IMR-90 (cell line): ENCODE measurements around the gene ZNF423.

Experiments used
- CEBPB ChIP-seq: IDR thresholded peaks from 2 replicates; pipeline ENCODE4 v1.6.1; 2012; ENCODE audit warnings: low read depth, low read length, improper control_type of control experiment
- FOS ChIP-seq: fragments of 150-350 bp; IDR thresholded peaks from 2 replicates; pipeline ENCODE4 v1.6.1; 2016; ENCODE audit warnings: low read depth, low read length
- POLR2A ChIP-seq: IDR thresholded peaks from 2 replicates; pipeline ENCODE4 v1.6.1; 2012; ENCODE audit warnings: mild to moderate bottlenecking, low read depth, low read length
- RAD21 ChIP-seq: IDR thresholded peaks from 2 replicates; pipeline ENCODE4 v1.6.1; 2012; ENCODE audit warnings: low read length, improper control_type of control experiment
- RCOR1 ChIP-seq: IDR thresholded peaks from 2 replicates; pipeline ENCODE4 v1.6.1; 2012; ENCODE audit warnings: mild to moderate bottlenecking, low read length, improper control_type of control experiment; ENCODE audit not compliant: insufficient replicate concordance
- RFX5 ChIP-seq: IDR thresholded peaks from 2 replicates; pipeline ENCODE4 v1.8.0; 2012; ENCODE audit warnings: low read depth, mild to moderate bottlenecking, low read length, moderate library complexity
- TF ChIP-seq, protein P1 (sequence below): conservative IDR thresholded peaks from 2 replicates; pipeline ENCODE4 v1.5.1; 2012; ENCODE audit warnings: mild to moderate bottlenecking, low read depth, low read length, improper control_type of control experiment
- TF ChIP-seq, protein P2 (sequence below): fragments of 150-350 bp; IDR thresholded peaks from 2 replicates; pipeline ENCODE4 v1.6.1; 2017; ENCODE audit warnings: mild to moderate bottlenecking, antibody characterized with exemption, low read length, low read depth
- TF ChIP-seq, protein P3 (sequence below): fragments of 150-350 bp; IDR thresholded peaks from 2 replicates; pipeline ENCODE4 v1.6.1; 2016; ENCODE audit warnings: low read depth, mild to moderate bottlenecking, low read length, moderate library complexity, borderline replicate concordance

DNA sequence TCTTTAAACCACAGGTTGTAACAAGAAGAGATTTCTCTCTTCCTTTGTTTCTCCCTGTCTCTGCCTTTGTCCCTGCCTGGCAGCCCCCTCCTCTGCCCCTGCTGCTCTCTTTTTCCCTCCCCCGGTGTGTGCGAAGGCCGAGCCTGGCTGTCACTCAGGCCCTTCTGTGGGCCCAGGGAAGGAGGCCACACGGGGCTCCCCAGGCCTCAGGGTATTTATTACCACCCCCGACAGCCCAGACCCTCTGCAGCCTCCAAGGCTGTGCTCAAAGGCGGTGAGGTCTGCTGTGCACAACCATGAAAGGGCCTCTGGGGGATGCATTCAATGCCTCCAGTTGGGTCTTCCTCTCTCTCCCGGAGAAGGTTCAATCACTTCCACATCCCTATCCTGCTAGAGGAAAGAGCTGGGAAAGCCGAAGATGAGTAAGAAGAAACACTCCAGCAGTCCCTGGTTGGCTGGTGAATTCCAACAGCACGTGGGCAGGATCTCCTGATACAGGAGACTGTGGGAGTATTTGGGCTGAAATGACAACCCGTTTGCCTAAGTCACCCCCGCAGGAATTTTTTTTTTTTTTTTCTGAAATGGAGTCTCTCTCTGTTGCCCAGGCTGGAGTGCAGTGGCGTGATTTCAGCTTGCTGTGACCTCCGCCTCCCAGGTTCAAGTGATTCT is 34.2 kb downstream of the ZNF423 start:
- TF ChIP-seq CEBPB (no peak), RFX5 (no peak), RAD21 (no peak), POLR2A (no peak), RCOR1 (no peak), FOS (no peak)
- TF ChIP-seq, protein P1, sequence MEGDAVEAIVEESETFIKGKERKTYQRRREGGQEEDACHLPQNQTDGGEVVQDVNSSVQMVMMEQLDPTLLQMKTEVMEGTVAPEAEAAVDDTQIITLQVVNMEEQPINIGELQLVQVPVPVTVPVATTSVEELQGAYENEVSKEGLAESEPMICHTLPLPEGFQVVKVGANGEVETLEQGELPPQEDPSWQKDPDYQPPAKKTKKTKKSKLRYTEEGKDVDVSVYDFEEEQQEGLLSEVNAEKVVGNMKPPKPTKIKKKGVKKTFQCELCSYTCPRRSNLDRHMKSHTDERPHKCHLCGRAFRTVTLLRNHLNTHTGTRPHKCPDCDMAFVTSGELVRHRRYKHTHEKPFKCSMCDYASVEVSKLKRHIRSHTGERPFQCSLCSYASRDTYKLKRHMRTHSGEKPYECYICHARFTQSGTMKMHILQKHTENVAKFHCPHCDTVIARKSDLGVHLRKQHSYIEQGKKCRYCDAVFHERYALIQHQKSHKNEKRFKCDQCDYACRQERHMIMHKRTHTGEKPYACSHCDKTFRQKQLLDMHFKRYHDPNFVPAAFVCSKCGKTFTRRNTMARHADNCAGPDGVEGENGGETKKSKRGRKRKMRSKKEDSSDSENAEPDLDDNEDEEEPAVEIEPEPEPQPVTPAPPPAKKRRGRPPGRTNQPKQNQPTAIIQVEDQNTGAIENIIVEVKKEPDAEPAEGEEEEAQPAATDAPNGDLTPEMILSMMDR, result no peak
- TF ChIP-seq, protein P2, sequence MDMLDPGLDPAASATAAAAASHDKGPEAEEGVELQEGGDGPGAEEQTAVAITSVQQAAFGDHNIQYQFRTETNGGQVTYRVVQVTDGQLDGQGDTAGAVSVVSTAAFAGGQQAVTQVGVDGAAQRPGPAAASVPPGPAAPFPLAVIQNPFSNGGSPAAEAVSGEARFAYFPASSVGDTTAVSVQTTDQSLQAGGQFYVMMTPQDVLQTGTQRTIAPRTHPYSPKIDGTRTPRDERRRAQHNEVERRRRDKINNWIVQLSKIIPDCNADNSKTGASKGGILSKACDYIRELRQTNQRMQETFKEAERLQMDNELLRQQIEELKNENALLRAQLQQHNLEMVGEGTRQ, result no peak
- TF ChIP-seq, protein P3, sequence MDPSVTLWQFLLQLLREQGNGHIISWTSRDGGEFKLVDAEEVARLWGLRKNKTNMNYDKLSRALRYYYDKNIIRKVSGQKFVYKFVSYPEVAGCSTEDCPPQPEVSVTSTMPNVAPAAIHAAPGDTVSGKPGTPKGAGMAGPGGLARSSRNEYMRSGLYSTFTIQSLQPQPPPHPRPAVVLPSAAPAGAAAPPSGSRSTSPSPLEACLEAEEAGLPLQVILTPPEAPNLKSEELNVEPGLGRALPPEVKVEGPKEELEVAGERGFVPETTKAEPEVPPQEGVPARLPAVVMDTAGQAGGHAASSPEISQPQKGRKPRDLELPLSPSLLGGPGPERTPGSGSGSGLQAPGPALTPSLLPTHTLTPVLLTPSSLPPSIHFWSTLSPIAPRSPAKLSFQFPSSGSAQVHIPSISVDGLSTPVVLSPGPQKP, result no peak
